ENCODE results near the gene SUFU.
"Not testable (repeated sequence)": the region's sequence is repeated elsewhere in the genome, so short reads cannot be mapped to it uniquely, and the experiment has no call there.

Gene SUFU

GRCh38 chr10:102648889-102649796, 145.4 kb downstream of the SUFU start:
- peak in 52 of 56 donors; percentile 17 to 87 (median 72) for DNase-seq

GRCh38 chr10:102649797-102650654, 146.3 kb downstream of the SUFU start:
- DNase-seq: no peak

GRCh38 chr10:102650655-102651454, 147.1 kb downstream of the SUFU start:
- DNase-seq: no peak

GRCh38 chr10:102651455-102652169, 147.8 kb downstream of the SUFU start:
- DNase-seq: no peak

- DNase-seq: no peak
Observed at GRCh38 chr10:102652170-102652916, 148.6 kb downstream of the SUFU start.

GRCh38 chr10:102653060-102653459, 149.3 kb downstream of the SUFU start:
- DNase-seq: no peak

- DNase-seq: no peak
Observed at GRCh38 chr10:102654566-102654965, 150.8 kb downstream of the SUFU start.

GRCh38 chr10:102654969-102655368, 151.2 kb downstream of the SUFU start:
- DNase-seq: no peak

GRCh38 chr10:102656026-102656425, 152.3 kb downstream of the SUFU start:
- no peak for DNase-seq

- DNase-seq: no peak
Observed at GRCh38 chr10:102656791-102657371, 153.1 kb downstream of the SUFU start.

- no peak for DNase-seq
Observed at GRCh38 chr10:102657451-102657850, 153.7 kb downstream of the SUFU start.

- DNase-seq: no peak
Observed at GRCh38 chr10:102657984-102658724, 154.4 kb downstream of the SUFU start.

- DNase-seq: no peak
Observed at GRCh38 chr10:102658802-102659201, 155.0 kb downstream of the SUFU start.

- peak in 32 of 56 donors; percentile 17 to 66 (median 42) for DNase-seq
Observed at GRCh38 chr10:102660888-102661657, 157.3 kb downstream of the SUFU start.

GRCh38 chr10:102661658-102662028, 157.9 kb downstream of the SUFU start:
- no peak for DNase-seq

GRCh38 chr10:102665904-102666509, 162.2 kb downstream of the SUFU start:
- DNase-seq: no peak

GRCh38 chr10:102667411-102667810, 163.6 kb downstream of the SUFU start:
- DNase-seq: not testable (repeated sequence)

Data from nucleus accumbens (tissue), 56 donors.